Right lobe of liver (tissue), 6 donors: ENCODE results near the gene CHST2. TPM values are rescaled to one million over a fixed set of nuclear protein-coding genes. Genes with fewer than 3 reads are reported as not detected.

Source experiments
- ATAC-seq, 4 donors: fragments of 200-7000 bp; cut with Tn5 transposase; one replicate each; pipeline ENCODE4 v1.9.1; 2020; ENCODE audit warnings: mild to moderate bottlenecking in 4 of 4, moderate library complexity in 4 of 4
- DNase-seq, 3 donors: peaks; one replicate each; pipeline ENCODE4 v3.0.0-alpha.2; 2020
- H3K27ac ChIP-seq, 3 donors: fragments of 200-600 bp; one replicate each; pipeline ENCODE4 v1.8.0; 2022
- H3K27me3 ChIP-seq, 2 donors: fragments of 200-600 bp; one replicate each; pipeline ENCODE4 v1.8.0; 2022
- H3K36me3 ChIP-seq, 4 donors: fragments of 200-600 bp; sonication (generic) in 1 of 4; one replicate each; pipeline versions ENCODE4 v1.5.1 to v1.8.0; 2017 to 2022; ENCODE audit warnings: control low read depth in 1 of 4
- H3K4me1 ChIP-seq, 4 donors: fragments of 200-600 bp; sonication (generic) in 1 of 4; one replicate each; pipeline versions ENCODE4 v1.5.1 to v1.8.0; 2017 to 2022; ENCODE audit warnings: control low read depth in 1 of 4
- H3K4me3 ChIP-seq, 3 donors: fragments of 200-600 bp; one replicate each; pipeline ENCODE4 v1.8.0; 2022
- H3K9me3 ChIP-seq, 4 donors: fragments of 200-600 bp; sonication (generic) in 1 of 4; one replicate each; pipeline versions ENCODE4 v1.5.1 to v1.8.0; 2017 to 2022; ENCODE audit warnings: control low read depth in 1 of 4
- POLR2A ChIP-seq: fragments of 450-650 bp; IDR thresholded peaks from one replicate; pipeline ENCODE4 v1.6.1; 2017; ENCODE audit warnings: antibody characterized with exemption, mild to moderate bottlenecking
- WGBS: methylation state at CpG from one replicate; pipeline ENCODE4 v1.1.6; 2018; ENCODE audit warnings: low coverage, low lambda C conversion rate; ENCODE audit not compliant: insufficient coverage; ENCODE audit errors: missing lambda C conversion rate; 5-methylcytosine and 5-hydroxymethylcytosine counted together
- intact Hi-C, 2 donors: fragments of 100-400 bp; cut with DNase I; formaldehyde crosslinking; loops; one replicate each; pipeline versions ENCODE4 v1.11.2 to v1.14.1; 2022
- total RNA-seq, 6 experiments: library from RNA; depleted of rRNA in 2 of 6; stranded (reverse); fragments of >200 nt in 2 of 6; fragmentation: NEBNext Ultra II Directional in 3 of 6; extraction: Animal tissue kit (Norgen Biotek cat#: 25700) in 3 of 6; gene quantifications; one replicate each; pipeline versions ENCODE4 v1.1.0 to v1.2.4, GENCODE V29; 2016 to 2023
- TF ChIP-seq, protein P1 (sequence below), 4 donors: fragments of 200-600 bp in 3 of 4; fragments of 450-650 bp in 1 of 4; IDR thresholded peaks; one replicate each; pipeline versions ENCODE4 v1.5.1 to v1.8.0; 2016 to 2022; ENCODE audit warnings: antibody characterized with exemption in 4 of 4, mild to moderate bottlenecking in 2 of 4
- donor health status: DM: no; HTN: yes; CAD: no.
- donor health status: DM: no; HTN: no; CAD: no.
- donor health status: DM: no; HTN: no; CAD: no.
- donor health status: DM: no; HTN: yes; CAD: no.
- donor health status: DM: no; HTN: yes; CAD: no.

Gene CHST2
- total RNA-seq, 6 experiments from 2014 or later, result 0.73 to 1.7 (median 1.1) TPM

DNA sequence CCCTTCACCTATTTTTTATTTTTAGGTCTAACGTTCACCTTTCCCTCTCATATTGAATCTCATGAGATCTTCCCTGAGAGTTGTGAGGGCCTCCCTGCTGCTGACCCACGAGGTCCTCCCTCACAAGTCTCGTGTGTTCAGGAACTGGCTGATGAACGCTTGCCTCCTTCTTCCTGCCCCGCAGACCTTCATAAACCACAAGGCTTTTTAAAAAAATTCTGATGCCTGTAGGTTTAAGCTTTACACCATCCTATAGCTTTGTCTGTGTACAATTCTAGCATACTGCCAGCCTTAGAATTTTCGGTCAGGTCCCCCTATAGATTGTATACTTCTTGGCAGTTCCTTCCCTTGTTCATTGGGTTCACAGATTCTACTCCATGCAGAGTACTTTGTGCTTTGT is 50.5 kb downstream of the CHST2 start:
- no peak for DNase-seq
- Histone ChIP-seq H3K4me1 (no peaks in the 10 kb centered on the region), H3K27me3 (no peaks in the 10 kb centered on the region), H3K4me3 (no peak overlapping the region), H3K36me3 (no peaks in the 10 kb centered on the region), H3K9me3 (no peaks in the 10 kb centered on the region), H3K27ac (peak overlapping the region in 2 of 3 donors; percentile 14 to 16)
- TF ChIP-seq POLR2A, result no peak
- TF ChIP-seq, protein P1, sequence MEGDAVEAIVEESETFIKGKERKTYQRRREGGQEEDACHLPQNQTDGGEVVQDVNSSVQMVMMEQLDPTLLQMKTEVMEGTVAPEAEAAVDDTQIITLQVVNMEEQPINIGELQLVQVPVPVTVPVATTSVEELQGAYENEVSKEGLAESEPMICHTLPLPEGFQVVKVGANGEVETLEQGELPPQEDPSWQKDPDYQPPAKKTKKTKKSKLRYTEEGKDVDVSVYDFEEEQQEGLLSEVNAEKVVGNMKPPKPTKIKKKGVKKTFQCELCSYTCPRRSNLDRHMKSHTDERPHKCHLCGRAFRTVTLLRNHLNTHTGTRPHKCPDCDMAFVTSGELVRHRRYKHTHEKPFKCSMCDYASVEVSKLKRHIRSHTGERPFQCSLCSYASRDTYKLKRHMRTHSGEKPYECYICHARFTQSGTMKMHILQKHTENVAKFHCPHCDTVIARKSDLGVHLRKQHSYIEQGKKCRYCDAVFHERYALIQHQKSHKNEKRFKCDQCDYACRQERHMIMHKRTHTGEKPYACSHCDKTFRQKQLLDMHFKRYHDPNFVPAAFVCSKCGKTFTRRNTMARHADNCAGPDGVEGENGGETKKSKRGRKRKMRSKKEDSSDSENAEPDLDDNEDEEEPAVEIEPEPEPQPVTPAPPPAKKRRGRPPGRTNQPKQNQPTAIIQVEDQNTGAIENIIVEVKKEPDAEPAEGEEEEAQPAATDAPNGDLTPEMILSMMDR (IDR thresholded peaks at IDR 0.05), result no peak
- 41% methylated on average over 6 of the region's 6 CpGs for WGBS
- intact Hi-C loops, result no loop called here
- ATAC-seq, result no peak

DNA sequence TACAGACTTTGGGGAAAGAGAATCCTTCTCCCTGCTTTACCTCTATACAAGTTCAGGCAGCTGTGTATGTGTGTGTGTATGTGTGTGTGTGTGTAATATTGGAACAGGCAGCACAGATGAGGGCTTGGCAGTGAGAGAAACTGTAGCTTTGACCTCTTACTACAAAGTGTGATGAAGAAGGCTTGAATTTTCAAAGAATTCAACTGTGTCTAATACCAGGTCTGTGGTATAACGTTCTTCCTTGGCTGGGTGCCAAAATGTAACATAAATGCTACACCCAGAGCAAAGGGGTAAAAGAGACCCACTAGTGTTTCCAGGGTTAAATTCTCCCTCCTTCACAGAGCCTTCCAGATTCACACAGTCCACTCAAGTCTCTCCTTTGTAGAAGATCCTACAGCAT is 51.1 kb downstream of the CHST2 start:
- WGBS, result 50% methylated on average over 1 of the region's 1 CpG
- TF ChIP-seq, protein P1 (IDR thresholded peaks at IDR 0.05), result no peak
- TF ChIP-seq POLR2A, result no peak
- intact Hi-C loops, result no loop called here
- peak in 1 of 4 donors; percentile 17 for ATAC-seq
- Histone ChIP-seq H3K27ac (peak overlapping the region in 2 of 3 donors; percentile 14 to 60), H3K27me3 (no peaks in the 10 kb centered on the region), H3K4me1 (no peaks in the 10 kb centered on the region), H3K9me3 (no peaks in the 10 kb centered on the region), H3K36me3 (no peaks in the 10 kb centered on the region), H3K4me3 (no peak overlapping the region)
- DNase-seq, result no peak

DNA sequence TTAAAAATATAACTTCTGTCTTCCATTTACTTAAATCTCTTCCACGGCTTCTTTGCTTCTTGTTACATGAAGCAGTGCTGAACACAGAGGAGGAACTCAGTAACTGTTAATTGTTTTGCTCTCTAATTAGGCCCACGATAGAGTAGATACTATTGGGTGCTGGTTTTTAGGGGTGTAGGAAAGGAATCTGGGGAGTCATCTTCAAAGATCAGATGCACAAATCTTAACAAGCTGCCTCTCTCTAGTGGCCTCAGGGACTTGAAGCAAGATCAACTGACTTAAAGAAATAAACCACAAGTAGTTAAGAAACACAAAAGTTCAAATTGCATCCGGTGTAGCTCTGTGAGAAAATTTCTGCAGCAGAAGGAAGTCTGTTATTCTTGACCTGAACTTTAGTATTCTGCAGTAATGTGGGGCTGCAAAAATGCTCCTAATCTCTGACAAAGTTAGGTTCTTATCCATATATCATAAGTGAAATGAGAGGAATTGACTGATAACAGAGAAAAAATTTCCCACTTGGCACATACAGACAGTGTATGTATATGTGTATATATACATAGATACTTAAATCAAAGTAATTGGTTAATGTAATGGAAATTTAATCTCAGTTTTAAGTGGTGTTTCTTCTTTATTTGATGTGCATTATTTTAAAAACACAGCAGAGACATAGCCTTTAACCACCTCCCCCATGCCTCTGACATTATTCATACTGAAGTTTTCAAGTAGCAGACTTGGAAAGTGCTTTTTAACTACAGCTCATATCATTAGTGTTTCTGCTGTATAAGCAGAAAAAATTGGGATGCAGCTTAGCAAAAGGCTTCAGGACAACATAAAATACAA is 51.8 kb downstream of the CHST2 start:
- no peaks in the 10 kb centered on the region for H3K36me3 ChIP-seq
- H3K4me3 ChIP-seq, result no peak overlapping the region
- intact Hi-C loops, result no loop called here
- no peak for TF ChIP-seq POLR2A
- TF ChIP-seq, protein P1 (IDR thresholded peaks at IDR 0.05), result no peak
- H3K9me3 ChIP-seq, result no peaks in the 10 kb centered on the region
- H3K4me1 ChIP-seq, result no peaks in the 10 kb centered on the region
- ATAC-seq (peak in 3 of 4 donors; percentile 19 to 55 (median 50)), DNase-seq (no peak)
- 45% methylated on average over 3 of the region's 3 CpGs for WGBS
- no peaks in the 10 kb centered on the region for H3K27me3 ChIP-seq
- H3K27ac ChIP-seq, result peak overlapping the region in 1 of 3 donors; percentile 60

DNA sequence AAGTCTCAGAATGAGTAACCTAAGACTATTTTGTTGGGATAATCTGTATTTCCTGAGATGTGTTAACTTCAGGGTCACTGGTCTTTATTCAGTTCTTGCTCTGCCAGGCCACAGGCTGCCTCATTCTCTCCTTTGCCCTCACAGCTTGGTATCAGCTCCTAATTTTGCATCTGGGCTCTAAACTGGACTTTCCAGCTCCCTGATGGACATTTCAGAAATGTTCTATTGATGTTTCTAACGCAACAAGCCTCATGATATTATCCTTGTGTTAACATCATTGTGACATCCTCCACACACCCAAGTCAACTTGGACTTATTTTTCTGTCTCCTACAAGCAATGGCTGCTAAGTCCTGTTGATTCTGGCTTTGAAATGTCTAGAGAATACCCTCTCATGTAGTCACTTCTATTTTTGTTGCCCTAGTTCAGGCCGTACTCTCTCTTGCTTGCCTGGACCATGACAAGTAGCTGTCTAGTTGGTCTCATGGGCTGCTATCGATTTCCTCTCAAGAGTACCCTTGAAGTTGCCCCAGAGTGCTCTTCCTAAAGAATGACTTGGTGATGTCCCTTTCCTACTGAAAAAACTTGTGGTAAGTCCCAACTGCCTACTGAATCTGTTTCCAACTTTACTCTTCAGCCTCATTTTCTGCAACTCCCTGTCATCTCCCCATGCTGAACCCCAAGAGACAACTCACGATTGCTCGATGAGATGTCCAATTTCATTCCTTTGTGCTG is 52.7 kb downstream of the CHST2 start:
- Histone ChIP-seq H3K9me3 (no peaks in the 10 kb centered on the region), H3K4me3 (no peak overlapping the region), H3K4me1 (no peaks in the 10 kb centered on the region), H3K27ac (no peak overlapping the region), H3K36me3 (no peaks in the 10 kb centered on the region), H3K27me3 (no peaks in the 10 kb centered on the region)
- WGBS, result 66% methylated on average over 5 of the region's 5 CpGs
- DNase-seq, result no peak
- intact Hi-C loops, result no loop called here
- ATAC-seq, result no peak
- TF ChIP-seq, protein P1 (IDR thresholded peaks at IDR 0.05), result no peak
- TF ChIP-seq POLR2A, result no peak
